Suprapubic skin (tissue), 3 donors: ENCODE measurements around the gene RHEB.

Source experiments
- POLR2A ChIP-seq, 2 donors: fragments of 450-650 bp; IDR thresholded peaks; one replicate each; pipeline ENCODE4 v1.6.1; 2017; ENCODE audit warnings: antibody characterized with exemption in 2 of 2, mild to moderate bottlenecking in 2 of 2, moderate library complexity in 2 of 2
- TF ChIP-seq, protein P1 (sequence below), 2 donors: fragments of 200-600 bp in 1 of 2; fragments of 450-650 bp in 1 of 2; sonication (generic) in 1 of 2; IDR thresholded peaks; one replicate each; pipeline ENCODE4 v1.5.1; 2016 to 2019; ENCODE audit warnings: antibody characterized with exemption in 2 of 2, mild to moderate bottlenecking in 1 of 2, moderate library complexity in 1 of 2

- TF ChIP-seq, protein P1, sequence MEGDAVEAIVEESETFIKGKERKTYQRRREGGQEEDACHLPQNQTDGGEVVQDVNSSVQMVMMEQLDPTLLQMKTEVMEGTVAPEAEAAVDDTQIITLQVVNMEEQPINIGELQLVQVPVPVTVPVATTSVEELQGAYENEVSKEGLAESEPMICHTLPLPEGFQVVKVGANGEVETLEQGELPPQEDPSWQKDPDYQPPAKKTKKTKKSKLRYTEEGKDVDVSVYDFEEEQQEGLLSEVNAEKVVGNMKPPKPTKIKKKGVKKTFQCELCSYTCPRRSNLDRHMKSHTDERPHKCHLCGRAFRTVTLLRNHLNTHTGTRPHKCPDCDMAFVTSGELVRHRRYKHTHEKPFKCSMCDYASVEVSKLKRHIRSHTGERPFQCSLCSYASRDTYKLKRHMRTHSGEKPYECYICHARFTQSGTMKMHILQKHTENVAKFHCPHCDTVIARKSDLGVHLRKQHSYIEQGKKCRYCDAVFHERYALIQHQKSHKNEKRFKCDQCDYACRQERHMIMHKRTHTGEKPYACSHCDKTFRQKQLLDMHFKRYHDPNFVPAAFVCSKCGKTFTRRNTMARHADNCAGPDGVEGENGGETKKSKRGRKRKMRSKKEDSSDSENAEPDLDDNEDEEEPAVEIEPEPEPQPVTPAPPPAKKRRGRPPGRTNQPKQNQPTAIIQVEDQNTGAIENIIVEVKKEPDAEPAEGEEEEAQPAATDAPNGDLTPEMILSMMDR (IDR thresholded peaks at IDR 0.05): no peak
- TF ChIP-seq POLR2A (IDR thresholded peaks at IDR 0.05): no peak
These were observed at the start of gene RHEB for GRCh38 chr7:151519765-151520418.
